SH-SY5Y (cell line): Measurements from ENCODE around the gene ADARB2.

ENCODE experiments used
- GATA2 ChIP-seq: IDR thresholded peaks from 2 replicates; pipeline ENCODE4 v1.6.1; 2011; ENCODE audit warnings: mild to moderate bottlenecking, low read depth, low read length
- GATA3 ChIP-seq: IDR thresholded peaks from 2 replicates; pipeline ENCODE4 v1.6.1; 2011; ENCODE audit warnings: low read depth, mild to moderate bottlenecking, low read length, moderate library complexity

- TF ChIP-seq GATA2 (no peak), GATA3 (no peak)
Measured at GRCh38 chr10:1634239-1634638, 103.1 kb downstream of the ADARB2 start.
